DMS 273 (cell line): Measurements from ENCODE around the gene AIP.
A peak's percentile ranks its signal among the peaks of the same experiment; 100 is the strongest.

ENCODE experiments used
- DNase-seq: peaks from one replicate; lab custom pipeline; 2025; ENCODE audit not compliant: unreplicated experiment; lab: John Stamatoyannopoulos, UW

Gene AIP

GRCh38 chr11:67525275-67525976 is 42.6 kb downstream of the AIP start:
- DNase-seq: no peak

GRCh38 chr11:67528376-67528775 is 45.5 kb downstream of the AIP start:
- DNase-seq: no peak

GRCh38 chr11:67530282-67530592 is 47.4 kb downstream of the AIP start:
- peak; percentile 15 for DNase-seq

GRCh38 chr11:67532889-67533288 is 50.1 kb downstream of the AIP start:
- no peak for DNase-seq

- DNase-seq: peak; percentile 42
Measured at GRCh38 chr11:67534070-67534679, 51.3 kb downstream of the AIP start.

GRCh38 chr11:67535561-67535960 is 52.7 kb downstream of the AIP start:
- no peak for DNase-seq

GRCh38 chr11:67538306-67538705 is 55.5 kb downstream of the AIP start:
- DNase-seq: no peak

- no peak for DNase-seq
Measured at GRCh38 chr11:67538823-67539505, 56.1 kb downstream of the AIP start.

GRCh38 chr11:67539550-67539949 is 56.7 kb downstream of the AIP start:
- DNase-seq: peak; percentile 12
